ENCODE measurements around the gene F7.

The F7 gene

DNA sequence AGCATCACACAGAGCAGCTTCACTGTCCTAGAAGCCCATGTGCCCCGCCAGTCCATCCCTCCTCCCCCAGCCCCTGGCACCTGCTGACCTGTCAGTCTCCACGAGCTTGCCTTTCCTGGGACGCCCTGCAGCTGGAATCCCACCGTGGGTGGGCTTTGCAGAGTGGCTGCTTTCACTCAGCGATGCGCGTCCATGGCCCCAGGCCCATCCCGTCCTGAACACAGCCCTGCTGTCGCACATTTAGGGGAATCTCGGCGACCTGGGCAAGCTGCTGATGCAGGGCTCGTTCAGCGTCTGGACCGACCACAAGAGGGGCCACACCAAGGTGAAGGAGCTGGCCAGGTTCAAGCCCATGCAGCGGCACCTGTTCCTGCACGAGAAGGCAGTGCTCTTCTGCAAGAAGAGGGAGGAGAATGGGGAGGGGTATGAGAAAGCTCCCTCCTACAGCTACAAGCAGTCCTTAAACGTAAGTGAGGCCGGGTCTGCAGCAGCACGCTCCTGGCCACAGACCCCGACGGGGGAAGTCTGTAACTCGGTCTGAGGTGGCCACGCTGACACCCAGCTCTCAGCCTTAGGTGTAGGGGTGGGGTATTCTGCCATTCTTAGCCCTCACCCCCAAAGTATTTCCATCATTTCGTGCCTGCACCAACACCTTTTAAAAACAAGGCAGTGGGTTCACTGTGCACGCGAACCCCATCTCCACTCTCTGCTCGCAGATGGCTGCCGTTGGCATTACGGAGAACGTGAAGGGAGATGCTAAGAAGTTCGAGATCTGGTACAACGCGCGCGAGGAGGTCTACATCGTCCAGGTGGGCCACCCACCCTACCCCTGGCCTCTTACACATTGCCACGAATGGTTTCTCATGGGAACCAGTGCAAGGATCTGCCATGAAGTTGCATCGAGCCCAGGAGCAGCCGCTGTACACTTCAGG lies 18.3 kb upstream of the F7 start:
- no peak for DNase-seq (ENCODE audit: low spot score)

DNA sequence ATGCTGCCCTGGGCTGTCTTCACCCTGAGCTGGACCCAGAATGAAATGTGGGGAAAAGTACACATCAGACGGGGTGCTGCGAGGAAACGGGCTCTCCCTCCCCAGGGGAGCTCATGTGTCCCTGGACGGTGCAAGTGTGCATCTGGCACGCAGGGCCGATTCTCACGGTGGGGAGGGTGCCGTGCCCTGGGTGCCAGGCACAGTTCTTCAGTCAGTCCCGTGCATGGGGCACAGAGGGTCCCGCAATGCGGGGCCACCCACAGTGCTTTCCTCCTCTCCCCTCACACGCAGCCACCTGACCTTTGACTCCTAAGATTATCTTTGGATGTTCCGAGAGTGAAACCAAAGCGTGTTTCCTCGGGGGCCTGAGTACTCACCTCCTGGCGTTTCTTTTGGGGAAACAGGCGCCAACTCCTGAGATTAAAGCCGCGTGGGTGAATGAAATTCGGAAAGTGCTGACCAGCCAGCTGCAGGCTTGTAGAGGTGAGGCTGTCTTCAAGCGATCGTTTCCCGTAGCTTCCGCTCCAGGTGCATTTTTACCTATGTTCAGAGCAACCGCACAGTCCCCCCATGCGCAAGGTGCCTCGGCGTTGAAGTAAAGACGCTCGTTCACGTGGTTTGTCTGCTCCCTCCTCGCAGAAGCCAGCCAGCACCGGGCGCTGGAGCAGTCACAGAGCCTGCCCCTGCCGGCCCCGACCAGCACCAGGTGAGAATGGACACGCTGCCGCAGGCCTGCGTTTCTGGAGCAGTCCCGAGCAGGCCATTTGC lies 17.5 kb upstream of the F7 start:
- no peak for DNase-seq (ENCODE audit: low spot score)

- no peak for DNase-seq (ENCODE audit: low spot score)
Measured at GRCh38 chr13:113088691-113089020, 16.9 kb upstream of the F7 start.

- no peak for DNase-seq (ENCODE audit: low spot score)
Measured at GRCh38 chr13:113089693-113090414, 15.7 kb upstream of the F7 start.

- DNase-seq (ENCODE audit: low spot score) = no peak
Measured at GRCh38 chr13:113090415-113090770, 15.2 kb upstream of the F7 start.

DNA sequence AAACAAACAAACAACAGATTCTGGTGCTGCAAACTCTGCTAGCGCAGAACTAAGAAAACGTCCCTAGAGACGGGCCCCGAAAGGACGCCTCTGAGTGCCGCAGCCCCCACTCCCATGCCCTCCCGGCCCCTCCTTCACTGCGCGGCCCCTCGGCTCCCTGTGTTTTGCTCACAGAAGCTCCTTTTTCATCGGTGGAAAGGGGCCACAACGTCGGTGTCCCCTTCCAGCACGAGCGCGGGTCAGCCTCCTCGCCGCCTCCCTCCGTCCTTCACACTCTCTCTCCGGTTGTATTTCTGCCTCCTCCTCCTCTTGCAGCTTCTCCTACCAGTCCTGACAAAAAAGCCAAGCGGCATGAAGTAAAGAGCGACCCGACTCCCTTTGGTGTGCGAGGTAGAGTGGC lies 14.8 kb upstream of the F7 start:
- DNase-seq (ENCODE audit: low spot score) = no peak

GRCh38 chr13:113091211-113091771 lies 14.3 kb upstream of the F7 start:
- DNase-seq (ENCODE audit: low spot score) = no peak

GRCh38 chr13:113091891-113092775 lies 13.5 kb upstream of the F7 start:
- DNase-seq (ENCODE audit: low spot score) = no peak

- DNase-seq (ENCODE audit: low spot score) = no peak
Measured at GRCh38 chr13:113092776-113093579, 12.6 kb upstream of the F7 start.

- no peak for DNase-seq (ENCODE audit: low spot score)
Measured at GRCh38 chr13:113093580-113094409, 11.8 kb upstream of the F7 start.

- DNase-seq (ENCODE audit: low spot score) = no peak
Measured at GRCh38 chr13:113094410-113094800, 11.2 kb upstream of the F7 start.

- no peak for DNase-seq (ENCODE audit: low spot score)
Measured at GRCh38 chr13:113095146-113096051, 10.2 kb upstream of the F7 start.

DNA sequence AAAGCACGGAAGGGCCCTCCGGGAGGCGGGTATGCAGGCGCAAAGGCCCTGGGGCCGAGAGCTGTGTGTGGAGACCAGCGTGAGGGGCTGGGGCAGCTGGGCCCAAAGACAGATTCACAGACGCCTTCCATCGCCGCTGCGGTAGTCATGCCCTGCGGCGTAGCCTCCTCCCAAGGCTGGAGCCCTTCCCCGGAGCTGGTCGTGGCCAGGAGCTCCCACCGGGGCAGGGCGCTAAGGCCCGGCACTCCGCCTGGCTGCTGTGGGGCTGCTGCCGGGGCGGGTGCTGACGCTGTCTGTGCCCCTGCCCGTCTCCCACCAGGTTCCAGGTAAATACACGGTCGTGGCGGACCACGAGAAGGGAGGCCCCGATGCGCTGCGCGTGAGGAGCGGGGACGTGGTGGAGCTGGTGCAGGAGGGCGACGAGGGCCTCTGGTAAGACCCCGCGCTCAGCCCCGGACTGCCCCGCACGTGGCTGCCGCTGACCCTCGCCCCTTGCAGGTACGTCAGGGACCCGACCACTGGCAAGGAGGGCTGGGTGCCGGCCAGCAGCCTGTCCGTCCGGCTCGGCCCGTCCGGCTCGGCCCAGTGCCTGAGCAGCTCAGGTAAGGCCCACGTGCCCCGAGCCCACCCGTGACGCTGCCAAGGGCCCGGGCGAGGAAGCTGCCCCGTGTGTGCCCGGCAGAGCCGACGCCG lies 9.4 kb upstream of the F7 start:
- no peak for DNase-seq (ENCODE audit: low spot score)

- DNase-seq (ENCODE audit: low spot score) = no peak
Measured at GRCh38 chr13:113096745-113097305, 8.8 kb upstream of the F7 start.

DNA sequence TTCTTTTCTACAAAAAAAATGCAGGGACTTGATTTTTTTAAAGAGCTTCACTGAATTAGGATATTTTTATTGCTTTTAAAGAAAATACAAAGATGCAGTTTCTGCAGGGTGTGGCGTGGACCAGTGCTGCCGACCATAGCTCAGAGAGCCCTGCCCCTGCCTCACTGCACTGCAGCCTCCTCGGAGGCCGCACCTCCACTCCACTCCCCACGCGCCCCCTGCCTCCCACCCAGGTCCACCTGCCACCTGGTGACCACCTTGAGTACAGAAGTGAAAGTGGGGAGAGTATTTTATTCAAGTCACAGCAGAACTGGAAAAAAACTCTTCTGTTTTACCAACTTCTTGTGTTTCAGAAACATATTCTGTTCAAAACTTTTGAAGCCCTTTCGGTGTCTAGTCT lies 7.9 kb upstream of the F7 start:
- DNase-seq (ENCODE audit: low spot score) = no peak

- DNase-seq (ENCODE audit: low spot score) = no peak
Measured at GRCh38 chr13:113098162-113098732, 7.3 kb upstream of the F7 start.

GRCh38 chr13:113099142-113099541 lies 6.4 kb upstream of the F7 start:
- DNase-seq (ENCODE audit: low spot score) = no peak
